PC-9 (cell line): ENCODE measurements around the gene COPG1. TPM values are rescaled to one million over a fixed set of nuclear protein-coding genes. Genes with fewer than 3 reads are reported as not detected.

Experiments
- BruUV-seq: library from RNA; stranded (reverse); fragments of 400-500 nt; replicated peaks from 2 replicates; lab custom pipeline; 2021; lab: Mats Ljungman, UMichigan
- CTCF ChIA-PET: fragments of 300-600 bp; sonication (Branson Sonifier 250); formaldehyde crosslinking; loops from one replicate; lab custom pipeline; 2022; ENCODE audit warnings: antibody characterized with exemption; lab: Charles Lee
- POLR2A ChIA-PET: fragments of 300-600 bp; sonication (Branson Sonifier 250); formaldehyde crosslinking; loops from one replicate; lab custom pipeline; 2022; ENCODE audit warnings: antibody characterized with exemption; ENCODE audit not compliant: unreplicated experiment; lab: Charles Lee
- DNase-seq, 2 experiments: peaks; one replicate each; pipeline versions ENCODE4 v3.0.0 to v3.0.0-alpha.2; 2015 to 2022; ENCODE audit warnings: mixed read lengths in 1 of 2
- H2AFZ ChIP-seq: fragments of 200-600 bp; sonication (generic); 2 replicates; pipeline ENCODE4 v1.8.1; 2017; ENCODE audit warnings: antibody characterized with exemption
- H3F3A ChIP-seq: fragments of 200-600 bp; sonication (generic); 2 replicates; pipeline ENCODE4 v1.8.1; 2017; ENCODE audit warnings: antibody characterized with exemption, mild to moderate bottlenecking, low read depth; ENCODE audit not compliant: insufficient read depth
- H3K27ac ChIP-seq: fragments of 200-600 bp; sonication (generic); 2 replicates; pipeline ENCODE4 v1.6.1; 2016; ENCODE audit warnings: mixed run types
- H3K27me3 ChIP-seq: fragments of 200-600 bp; sonication (generic); 2 replicates; pipeline ENCODE4 v1.6.1; 2016; ENCODE audit warnings: low read depth, mixed run types; ENCODE audit not compliant: insufficient read depth
- H3K36me3 ChIP-seq: fragments of 200-600 bp; sonication (generic); 2 replicates; pipeline ENCODE4 v1.6.1; 2016; ENCODE audit warnings: low read depth, mixed run types
- H3K4me1 ChIP-seq: fragments of 200-600 bp; sonication (generic); replicated peaks from 2 replicates; pipeline ENCODE4 v1.6.1; 2016; ENCODE audit warnings: mixed run types; ENCODE audit not compliant: insufficient read depth
- H3K4me2 ChIP-seq: fragments of 200-600 bp; sonication (generic); 2 replicates; pipeline ENCODE4 v1.6.1; 2017; ENCODE audit warnings: mixed run types
- H3K4me3 ChIP-seq: fragments of 200-600 bp; sonication (generic); 2 replicates; pipeline ENCODE4 v1.6.1; 2016; ENCODE audit warnings: mixed run types
- H3K79me2 ChIP-seq: fragments of 200-600 bp; sonication (generic); 2 replicates; pipeline ENCODE4 v1.6.1; 2017; ENCODE audit warnings: low read depth, mixed run types
- H3K9me2 ChIP-seq: fragments of 200-600 bp; sonication (generic); 2 replicates; pipeline ENCODE4 v1.8.1; 2017; ENCODE audit warnings: mild to moderate bottlenecking; ENCODE audit not compliant: insufficient read depth
- H3K9me3 ChIP-seq: fragments of 200-600 bp; sonication (generic); 2 replicates; pipeline ENCODE4 v1.8.1; 2016; ENCODE audit warnings: low read depth; ENCODE audit not compliant: insufficient read depth
- H4K20me1 ChIP-seq: fragments of 200-600 bp; sonication (generic); 2 replicates; pipeline ENCODE4 v1.8.1; 2017; ENCODE audit not compliant: insufficient read depth
- EZH2 ChIP-seq: fragments of 200-600 bp; sonication (generic); IDR thresholded peaks from 2 replicates; pipeline ENCODE4 v1.8.0; 2017; ENCODE audit warnings: antibody characterized with exemption, low read depth
- intact Hi-C: fragments of 100-400 bp; cut with micrococcal nuclease; formaldehyde crosslinking; loops from one replicate; pipeline ENCODE4 v1.10.0; 2022; ENCODE audit not compliant: unreplicated experiment
- total RNA-seq: library from RNA; stranded (reverse); gene quantifications from 2 replicates; pipeline ENCODE4 v1.2.3, GENCODE V29; 2021
- TF ChIP-seq, protein P1 (sequence below): fragments of 200-600 bp; sonication (generic); conservative IDR thresholded peaks from 2 replicates; pipeline ENCODE4 v1.6.1; 2017; ENCODE audit warnings: mixed run types, antibody characterized with exemption, mild to moderate bottlenecking, moderate library complexity

COPG1 gene
- total RNA-seq, 1 experiment from 2014 or later, result 212 TPM

DNA sequence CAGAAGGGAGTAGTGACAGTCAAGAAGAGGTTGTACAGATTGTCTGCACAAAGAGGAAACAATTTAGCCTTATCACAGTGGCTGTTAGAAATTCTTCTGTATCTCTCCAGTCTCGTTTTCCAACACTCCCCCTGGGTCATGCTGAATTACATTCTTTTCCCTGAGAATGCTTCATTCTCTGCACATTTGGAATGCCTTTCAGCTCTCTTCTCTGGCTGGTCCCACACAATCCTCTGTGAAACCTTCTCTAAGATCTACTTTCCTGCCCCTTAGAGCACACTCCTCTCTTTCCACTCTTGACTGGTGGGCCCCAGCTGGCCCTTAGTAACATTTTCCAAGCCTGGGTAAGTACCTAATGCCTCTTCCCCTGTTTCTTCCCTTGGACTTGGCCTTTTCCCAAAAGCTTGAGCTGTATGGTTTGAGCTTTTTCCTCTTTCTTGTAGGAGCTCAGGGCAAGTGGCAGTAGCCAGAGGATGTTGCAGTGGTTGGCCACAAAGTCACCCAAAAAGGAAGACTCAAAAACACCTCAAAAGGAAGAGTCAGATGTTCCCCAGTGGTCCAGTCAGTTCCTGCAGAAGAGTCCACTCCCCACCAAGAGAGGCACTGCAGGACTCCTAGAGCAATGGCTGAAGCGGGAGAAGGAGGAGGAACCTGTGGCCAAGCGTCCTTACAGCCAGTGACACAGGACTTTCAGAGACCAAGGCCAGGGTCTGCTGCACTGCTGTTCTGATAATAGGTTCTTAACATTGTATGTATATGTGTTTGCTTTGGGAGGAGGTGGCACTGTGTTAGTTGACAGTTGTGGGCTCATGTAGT, 54.9 kb downstream of the COPG1 start:
- DNase-seq, result no peak
- Histone ChIP-seq H3K4me2 (no peak overlapping the region), H3K9me3 (no peaks in the 10 kb centered on the region), H3K79me2 (no peaks in the 10 kb centered on the region), H3K36me3 (no peaks in the 10 kb centered on the region), H3K9me2 (no peaks in the 10 kb centered on the region), H3K4me3 (no peak overlapping the region), H3K27ac (no peak overlapping the region), H3F3A (peaks cover 1% of the 10 kb centered on the region; the same call in 1 of the 2 replicates), H3K4me1 (no peaks in the 10 kb centered on the region), H2AFZ (no peak overlapping the region), H3K27me3 (no peaks in the 10 kb centered on the region), H4K20me1 (no peaks in the 10 kb centered on the region)
- TF ChIP-seq, protein P1, sequence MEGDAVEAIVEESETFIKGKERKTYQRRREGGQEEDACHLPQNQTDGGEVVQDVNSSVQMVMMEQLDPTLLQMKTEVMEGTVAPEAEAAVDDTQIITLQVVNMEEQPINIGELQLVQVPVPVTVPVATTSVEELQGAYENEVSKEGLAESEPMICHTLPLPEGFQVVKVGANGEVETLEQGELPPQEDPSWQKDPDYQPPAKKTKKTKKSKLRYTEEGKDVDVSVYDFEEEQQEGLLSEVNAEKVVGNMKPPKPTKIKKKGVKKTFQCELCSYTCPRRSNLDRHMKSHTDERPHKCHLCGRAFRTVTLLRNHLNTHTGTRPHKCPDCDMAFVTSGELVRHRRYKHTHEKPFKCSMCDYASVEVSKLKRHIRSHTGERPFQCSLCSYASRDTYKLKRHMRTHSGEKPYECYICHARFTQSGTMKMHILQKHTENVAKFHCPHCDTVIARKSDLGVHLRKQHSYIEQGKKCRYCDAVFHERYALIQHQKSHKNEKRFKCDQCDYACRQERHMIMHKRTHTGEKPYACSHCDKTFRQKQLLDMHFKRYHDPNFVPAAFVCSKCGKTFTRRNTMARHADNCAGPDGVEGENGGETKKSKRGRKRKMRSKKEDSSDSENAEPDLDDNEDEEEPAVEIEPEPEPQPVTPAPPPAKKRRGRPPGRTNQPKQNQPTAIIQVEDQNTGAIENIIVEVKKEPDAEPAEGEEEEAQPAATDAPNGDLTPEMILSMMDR, result no peak
- no peak for TF ChIP-seq EZH2
- ChIA-PET POLR2A (no interaction called here), CTCF (no interaction called here)
- BruUV-seq, result no TSS peak
- intact Hi-C loops, result no loop called here

DNA sequence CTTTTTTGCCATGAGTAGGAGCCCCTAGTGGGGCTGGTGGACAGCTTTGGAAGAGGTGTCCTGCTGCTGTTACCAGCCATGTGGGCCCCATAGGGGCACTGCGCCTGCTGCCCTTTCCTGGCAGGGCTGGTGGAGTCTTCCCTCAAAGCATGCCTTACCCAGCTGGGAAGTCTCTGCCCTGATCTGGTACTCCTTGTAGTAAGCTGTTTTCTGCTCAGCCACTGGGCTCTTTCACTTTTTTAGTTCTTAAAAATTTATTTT, 55.5 kb downstream of the COPG1 start:
- H3K4me2 ChIP-seq, result no peak overlapping the region
- no peak overlapping the region for H3K4me3 ChIP-seq
- H3K4me1 ChIP-seq, result peaks cover 3% of the 10 kb centered on the region; the same call in 1 of the 2 replicates
- POLR2A ChIA-PET, result no interaction called here
- DNase-seq, result no peak
- no peaks in the 10 kb centered on the region for H3K79me2 ChIP-seq
- no peak overlapping the region for H2AFZ ChIP-seq
- H4K20me1 ChIP-seq, result no peaks in the 10 kb centered on the region
- no TSS peak for BruUV-seq
- no peak overlapping the region for H3K27ac ChIP-seq
- CTCF ChIA-PET, result no interaction called here
- H3K9me2 ChIP-seq, result no peaks in the 10 kb centered on the region
- no peaks in the 10 kb centered on the region for H3K9me3 ChIP-seq
- no peaks in the 10 kb centered on the region for H3K36me3 ChIP-seq
- intact Hi-C loops, result no loop called here
- peaks cover 6% of the 10 kb centered on the region; the same call in 1 of the 2 replicates for H3F3A ChIP-seq
- TF ChIP-seq, protein P1, result no peak
- no peak for TF ChIP-seq EZH2
- no peaks in the 10 kb centered on the region for H3K27me3 ChIP-seq

DNA sequence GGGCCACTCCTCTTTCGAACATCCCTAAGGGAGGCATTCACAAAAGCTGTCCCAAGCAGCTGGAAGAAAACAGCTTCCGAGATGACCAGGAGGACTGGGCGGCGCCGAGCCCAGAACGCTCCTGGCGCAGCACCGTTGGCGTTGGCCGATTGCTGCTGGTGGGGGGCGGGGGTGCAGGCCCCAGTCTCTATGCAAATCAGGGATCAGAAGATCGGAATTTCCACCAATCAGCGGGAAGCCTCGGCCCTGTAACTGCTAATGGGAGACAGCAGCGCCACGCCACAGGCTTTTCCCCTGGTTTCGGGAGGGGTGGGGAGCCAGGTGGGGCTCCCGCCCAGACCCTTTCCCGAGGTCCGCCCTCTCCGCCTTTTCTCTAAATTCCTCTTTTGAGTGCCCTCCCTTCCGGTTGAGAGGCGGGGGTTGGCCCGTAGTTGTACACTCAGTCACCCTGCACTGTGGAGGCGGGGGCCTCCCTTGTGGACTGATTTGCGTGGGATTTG, 56.2 kb downstream of the COPG1 start:
- no peaks in the 10 kb centered on the region for H3K9me2 ChIP-seq
- peaks cover 13% of the 10 kb centered on the region; the same call in 1 of the 2 replicates for H3F3A ChIP-seq
- no peak overlapping the region for H2AFZ ChIP-seq
- H3K27ac ChIP-seq, result no peak overlapping the region
- H3K4me1 ChIP-seq, result peaks cover 10% of the 10 kb centered on the region
- H3K4me2 ChIP-seq, result no peak overlapping the region
- no peak overlapping the region for H3K4me3 ChIP-seq
- H3K9me3 ChIP-seq, result no peaks in the 10 kb centered on the region
- ChIA-PET CTCF (no interaction called here), POLR2A (no interaction called here)
- no TSS peak for BruUV-seq
- no peaks in the 10 kb centered on the region for H3K27me3 ChIP-seq
- H3K36me3 ChIP-seq, result no peaks in the 10 kb centered on the region
- no peaks in the 10 kb centered on the region for H4K20me1 ChIP-seq
- no peaks in the 10 kb centered on the region for H3K79me2 ChIP-seq
- TF ChIP-seq, protein P1, result no peak
- TF ChIP-seq EZH2, result no peak
- intact Hi-C loops, result no loop called here
- no peak for DNase-seq
